GM23338 (cell line): ENCODE data around the gene SLC26A6.

Source experiments
- CTCF ChIP-seq, 2 experiments: fragments of 200-600 bp in 1 of 2; sonication (generic) in 1 of 2; conservative IDR thresholded peaks; 2 replicates each; pipeline versions ENCODE4 v1.5.1 to v1.6.1; 2016 to 2017; ENCODE audit warnings: antibody characterized with exemption in 2 of 2, low read depth in 2 of 2, mild to moderate bottlenecking in 2 of 2, moderate library complexity in 1 of 2
- EZH2 ChIP-seq: fragments of 200-600 bp; sonication (generic); IDR thresholded peaks from one replicate; pipeline ENCODE4 v1.8.0; 2017; ENCODE audit warnings: antibody characterized with exemption, mild to moderate bottlenecking, low read depth; ENCODE audit not compliant: unreplicated experiment
- JUNB ChIP-seq: IDR thresholded peaks from one replicate; pipeline ENCODE4 v1.6.1; 2016; ENCODE audit warnings: antibody characterized with exemption; ENCODE audit not compliant: unreplicated experiment
- POLR2AphosphoS5 ChIP-seq: IDR thresholded peaks from 2 replicates; pipeline ENCODE4 v1.6.1; 2016; ENCODE audit warnings: antibody characterized with exemption, low read depth

- no peak for TF ChIP-seq EZH2
- TF ChIP-seq POLR2AphosphoS5: no peak
- TF ChIP-seq CTCF (conservative IDR thresholded peaks at IDR 0.05; ENCODE audit: low read depth in 2 of 2): no peak
- TF ChIP-seq JUNB: no peak
Measured at GRCh38 chr3:48584836-48585235, 50.4 kb downstream of the SLC26A6 start.
